ENCODE measurements around the gene EIF3B.
"Not testable (repeated sequence)": the region's sequence is repeated elsewhere in the genome, so short reads cannot be mapped to it uniquely, and the experiment has no call there.

The EIF3B gene

DNA sequence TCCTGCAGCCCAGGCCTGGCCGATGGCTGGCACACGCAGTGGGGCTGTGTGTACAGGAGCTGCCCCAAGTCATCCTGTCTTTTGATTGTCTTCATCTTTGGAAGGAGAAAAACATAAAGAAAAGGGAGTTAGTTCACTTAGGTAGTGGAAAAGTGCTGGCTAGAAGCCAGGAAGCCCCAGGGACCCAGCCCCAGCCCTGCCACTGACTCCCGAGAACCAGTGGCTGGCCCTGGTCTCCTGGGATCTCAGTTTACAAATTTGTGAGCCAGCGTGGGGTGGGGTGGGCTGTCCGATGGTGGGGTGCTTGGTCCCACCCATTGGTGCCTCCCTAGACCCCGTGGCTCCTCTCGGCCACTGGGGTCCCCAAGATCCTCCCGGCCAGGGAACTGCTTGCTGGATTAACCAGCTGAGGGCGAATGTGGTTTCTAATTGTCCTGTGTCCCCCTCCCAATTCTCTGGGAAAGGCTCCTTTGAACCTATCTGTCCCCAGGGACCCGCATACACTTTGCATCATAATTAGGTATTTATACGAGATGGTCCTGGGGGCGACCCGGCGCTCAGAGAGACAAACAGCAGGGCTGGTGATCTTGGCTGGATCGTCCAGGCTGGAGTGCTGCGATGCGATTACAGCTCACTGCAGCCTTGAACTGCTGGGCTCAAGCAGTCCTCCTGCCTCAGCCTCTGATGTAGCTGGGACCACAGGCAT lies 32.5 kb downstream of the EIF3B start:
- no peak overlapping the region for H3K4me3 ChIP-seq (ENCODE audit: low read depth, low read length)
- TF ChIP-seq, protein P1, sequence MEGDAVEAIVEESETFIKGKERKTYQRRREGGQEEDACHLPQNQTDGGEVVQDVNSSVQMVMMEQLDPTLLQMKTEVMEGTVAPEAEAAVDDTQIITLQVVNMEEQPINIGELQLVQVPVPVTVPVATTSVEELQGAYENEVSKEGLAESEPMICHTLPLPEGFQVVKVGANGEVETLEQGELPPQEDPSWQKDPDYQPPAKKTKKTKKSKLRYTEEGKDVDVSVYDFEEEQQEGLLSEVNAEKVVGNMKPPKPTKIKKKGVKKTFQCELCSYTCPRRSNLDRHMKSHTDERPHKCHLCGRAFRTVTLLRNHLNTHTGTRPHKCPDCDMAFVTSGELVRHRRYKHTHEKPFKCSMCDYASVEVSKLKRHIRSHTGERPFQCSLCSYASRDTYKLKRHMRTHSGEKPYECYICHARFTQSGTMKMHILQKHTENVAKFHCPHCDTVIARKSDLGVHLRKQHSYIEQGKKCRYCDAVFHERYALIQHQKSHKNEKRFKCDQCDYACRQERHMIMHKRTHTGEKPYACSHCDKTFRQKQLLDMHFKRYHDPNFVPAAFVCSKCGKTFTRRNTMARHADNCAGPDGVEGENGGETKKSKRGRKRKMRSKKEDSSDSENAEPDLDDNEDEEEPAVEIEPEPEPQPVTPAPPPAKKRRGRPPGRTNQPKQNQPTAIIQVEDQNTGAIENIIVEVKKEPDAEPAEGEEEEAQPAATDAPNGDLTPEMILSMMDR (IDR thresholded peaks at IDR 0.05; ENCODE audit: borderline replicate concordance, insufficient read depth, low read depth, low read length), result no peak

DNA sequence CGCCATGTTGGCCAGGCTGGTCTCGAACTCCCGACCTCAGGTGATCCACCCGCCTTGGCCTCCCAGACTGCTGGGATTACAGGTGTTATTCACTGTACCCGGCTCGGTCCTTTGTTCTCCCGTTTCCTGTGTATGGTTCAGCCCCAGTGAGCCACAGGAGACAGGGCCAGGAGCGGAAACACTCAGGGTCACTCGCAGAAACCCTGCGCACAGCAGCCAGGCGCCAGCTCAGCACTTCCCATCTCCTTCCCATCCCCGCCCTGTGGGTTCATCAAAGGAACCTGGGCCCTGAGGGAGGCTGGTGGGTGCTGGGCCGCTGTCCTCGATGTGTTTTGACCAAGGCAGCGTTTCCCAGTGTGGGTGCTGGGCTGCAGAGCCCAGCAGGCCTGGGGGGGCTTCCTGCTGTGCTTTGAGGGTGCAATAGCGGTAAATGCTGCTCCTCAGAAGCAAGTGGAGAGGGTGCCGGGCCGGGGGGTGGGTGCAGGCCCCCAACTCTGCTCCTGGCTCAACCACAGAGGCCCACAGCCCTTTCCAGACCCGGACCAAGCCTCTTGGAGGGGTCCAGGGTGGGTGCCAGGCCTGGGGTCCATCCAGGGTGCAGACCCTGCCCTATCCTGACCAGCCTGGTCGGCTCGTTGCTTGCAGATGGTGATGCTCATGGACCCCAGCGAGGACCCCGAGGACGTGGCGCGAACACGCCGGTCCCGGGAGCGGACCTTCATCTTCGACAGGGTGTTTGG lies 33.4 kb downstream of the EIF3B start:
- TF ChIP-seq, protein P1 (IDR thresholded peaks at IDR 0.05; ENCODE audit: borderline replicate concordance, insufficient read depth, low read depth, low read length), result no peak
- H3K4me3 ChIP-seq (ENCODE audit: low read depth, low read length), result no peak overlapping the region

DNA sequence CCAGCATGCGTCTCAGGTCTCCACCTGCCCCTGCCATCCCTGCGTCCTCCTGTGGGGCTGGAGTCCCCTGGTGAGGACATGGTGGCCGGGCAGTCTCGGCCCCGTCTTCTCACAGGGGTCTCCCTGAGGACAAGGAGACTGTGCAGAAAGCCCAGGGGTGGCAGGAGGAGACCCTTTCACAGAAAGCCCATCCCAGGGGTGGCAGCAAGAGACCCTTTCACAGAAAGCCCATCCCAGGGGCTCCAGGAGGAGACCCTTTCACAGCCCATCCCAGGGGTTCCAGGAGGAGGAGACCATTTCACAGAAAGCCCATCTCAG lies 34.0 kb downstream of the EIF3B start:
- TF ChIP-seq, protein P1 (IDR thresholded peaks at IDR 0.05; ENCODE audit: borderline replicate concordance, insufficient read depth, low read depth, low read length), result no peak

DNA sequence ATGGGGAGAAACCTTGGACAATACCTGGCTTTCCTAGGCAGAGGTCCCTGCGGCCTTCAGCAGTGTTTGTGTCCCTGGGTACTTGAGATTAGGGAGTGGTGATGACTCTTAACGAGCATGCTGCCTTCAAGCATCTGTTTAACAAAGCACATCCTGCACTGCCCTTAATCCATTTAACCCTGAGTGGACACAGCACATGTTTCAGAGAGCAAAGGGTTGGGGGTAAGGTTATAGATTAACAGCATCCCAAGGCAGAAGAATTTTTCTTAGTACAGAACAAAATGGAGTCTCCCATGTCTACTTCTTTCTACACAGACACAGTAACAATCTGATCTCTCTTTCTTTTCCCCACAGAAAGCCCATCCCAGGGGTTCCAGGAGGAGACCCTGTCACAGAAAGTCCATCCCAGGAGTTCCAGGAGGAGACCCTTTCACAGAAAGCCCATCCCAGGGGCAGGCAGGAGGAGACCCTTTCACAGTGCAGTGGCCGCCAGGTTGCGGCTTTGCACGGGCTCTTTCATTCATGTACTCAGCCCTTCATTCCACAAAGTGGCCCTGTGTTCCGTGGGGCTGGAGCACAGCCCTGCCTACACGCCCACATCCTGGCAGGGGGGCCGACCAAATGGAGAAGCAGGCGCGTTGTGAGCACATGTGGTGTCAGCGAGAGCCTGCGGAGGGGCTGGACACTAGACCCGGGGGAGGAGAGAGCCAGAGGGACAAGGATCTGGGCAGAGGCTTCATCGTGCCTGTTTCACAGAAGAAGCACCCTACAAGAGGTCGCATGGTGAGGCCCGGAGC lies 35.6 kb downstream of the EIF3B start:
- not testable (repeated sequence) for H3K4me3 ChIP-seq (ENCODE audit: low read depth, low read length)

More for the DNA sequence above, 34.0 kb downstream of the EIF3B start:
- no peak overlapping the region for H3K4me3 ChIP-seq (ENCODE audit: low read depth, low read length)

DNA sequence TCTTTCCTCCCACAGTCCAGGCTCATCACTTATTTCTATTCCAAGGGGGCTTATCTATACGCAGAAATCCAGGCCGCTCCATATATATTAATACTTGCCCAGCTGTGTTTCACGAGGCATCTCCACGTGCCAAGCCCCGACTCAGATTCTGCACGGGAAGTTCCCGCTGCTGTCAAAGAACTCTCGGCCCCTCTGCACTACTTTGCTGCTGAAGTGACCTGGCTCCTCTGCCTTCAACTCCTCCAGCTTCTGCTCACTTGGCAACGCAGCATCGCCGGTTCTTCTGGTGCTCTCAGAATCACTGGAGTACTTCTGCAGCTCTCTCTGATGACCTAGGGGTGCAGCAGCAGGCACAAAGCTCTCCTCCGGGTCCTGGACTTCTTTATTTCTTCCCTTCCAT lies 39.1 kb downstream of the EIF3B start:
- no peak overlapping the region for H3K4me3 ChIP-seq (ENCODE audit: low read depth, low read length)
- TF ChIP-seq, protein P1 (IDR thresholded peaks at IDR 0.05; ENCODE audit: borderline replicate concordance, insufficient read depth, low read depth, low read length), result no peak

DNA sequence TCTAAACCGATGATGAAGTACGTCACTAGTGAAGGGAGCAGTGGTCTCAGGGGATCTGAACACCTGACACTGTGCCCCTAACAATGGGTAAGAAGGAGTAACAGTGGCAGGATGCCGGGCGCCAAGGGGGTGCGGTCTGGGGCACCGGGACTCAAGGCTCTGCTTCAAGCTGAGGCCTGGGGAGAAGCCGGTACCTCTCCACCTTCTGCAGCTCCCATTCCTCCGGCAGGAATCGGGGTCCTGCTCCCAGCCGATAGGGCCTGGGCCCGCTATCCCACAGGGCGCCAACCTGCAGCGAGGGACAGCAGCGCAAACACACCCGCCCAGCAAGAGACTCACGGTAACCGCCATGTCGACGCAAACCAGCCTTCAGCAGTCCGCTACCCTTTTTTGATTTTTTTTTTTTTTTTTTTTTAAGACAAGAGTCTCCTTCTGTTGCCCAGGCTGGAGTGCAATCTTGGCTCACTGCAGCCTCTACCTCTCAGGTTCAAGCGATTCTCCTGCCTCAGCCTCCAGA lies 40.0 kb downstream of the EIF3B start:
- TF ChIP-seq, protein P1 (IDR thresholded peaks at IDR 0.05; ENCODE audit: borderline replicate concordance, insufficient read depth, low read depth, low read length), result no peak
- no peak overlapping the region for H3K4me3 ChIP-seq (ENCODE audit: low read depth, low read length)

DNA sequence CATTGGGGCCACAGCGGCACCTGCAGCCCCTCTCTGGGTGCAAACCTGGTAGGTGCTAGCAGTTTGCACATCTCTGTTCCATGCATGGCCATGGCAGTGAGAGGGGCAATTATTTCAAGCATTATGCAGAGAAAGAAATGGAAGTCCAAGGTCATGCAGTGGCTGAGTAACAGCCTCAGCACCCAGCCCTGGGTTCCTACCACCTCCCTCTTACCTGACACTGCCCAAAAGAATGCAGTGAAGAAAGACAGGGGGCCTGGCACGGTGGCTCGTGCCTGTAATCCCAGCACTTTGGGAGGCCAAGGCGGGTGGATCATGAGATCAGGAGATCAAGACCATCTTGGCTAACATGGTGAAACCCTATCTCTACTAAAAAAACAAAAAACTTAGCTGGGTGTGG lies 43.9 kb downstream of the EIF3B start:
- TF ChIP-seq, protein P1 (IDR thresholded peaks at IDR 0.05; ENCODE audit: borderline replicate concordance, insufficient read depth, low read depth, low read length), result no peak
- no peak overlapping the region for H3K4me3 ChIP-seq (ENCODE audit: low read depth, low read length)
